Stimulated activated CD8-positive, alpha-beta memory T cell treated with anti-CD3 and anti-CD28 coated beads, Interleukin-4, amount 100 ng/mL, for 1 hour (primary cell): ENCODE results near the gene HMGCS2.

ENCODE experiments used
- DNase-seq, 2 donors: peaks; one replicate each; pipeline ENCODE4 v3.0.0-alpha.2; 2020; ENCODE audit warnings: low read depth in 2 of 2, low spot score in 1 of 2

The HMGCS2 gene

GRCh38 chr1:119702384-119702783 lies 66.3 kb downstream of the HMGCS2 start:
- DNase-seq: no peak

DNA sequence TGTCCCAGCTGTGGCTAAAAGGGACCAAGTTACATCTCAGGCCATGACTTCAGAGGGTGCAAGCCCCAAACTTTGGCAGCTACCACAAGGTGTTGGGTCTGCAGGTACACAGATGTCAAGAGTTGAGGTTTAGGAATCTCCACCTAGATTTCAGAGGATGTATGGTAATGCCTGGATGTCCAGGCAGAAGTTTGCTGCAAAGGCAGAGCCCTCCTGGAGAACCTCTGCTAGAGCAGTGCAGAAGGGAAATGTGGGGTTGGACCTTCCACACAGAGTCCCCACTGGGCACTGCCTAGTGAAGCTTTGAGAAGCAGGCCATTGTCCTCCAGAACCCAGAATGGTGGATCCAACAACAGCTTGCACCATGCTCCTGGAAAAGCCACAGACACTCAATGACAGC lies 67.0 kb downstream of the HMGCS2 start:
- no peak for DNase-seq

- DNase-seq: no peak
These were observed 68.4 kb downstream of the HMGCS2 start for GRCh38 chr1:119700326-119700725.
